ENCODE results near the gene CABP4. TPM values are rescaled to one million over a fixed set of nuclear protein-coding genes. Genes with fewer than 3 reads are reported as not detected.

Gene CABP4
- total RNA-seq, 2 experiments from 2014 or later = 0.27 to 0.28 TPM

DNA sequence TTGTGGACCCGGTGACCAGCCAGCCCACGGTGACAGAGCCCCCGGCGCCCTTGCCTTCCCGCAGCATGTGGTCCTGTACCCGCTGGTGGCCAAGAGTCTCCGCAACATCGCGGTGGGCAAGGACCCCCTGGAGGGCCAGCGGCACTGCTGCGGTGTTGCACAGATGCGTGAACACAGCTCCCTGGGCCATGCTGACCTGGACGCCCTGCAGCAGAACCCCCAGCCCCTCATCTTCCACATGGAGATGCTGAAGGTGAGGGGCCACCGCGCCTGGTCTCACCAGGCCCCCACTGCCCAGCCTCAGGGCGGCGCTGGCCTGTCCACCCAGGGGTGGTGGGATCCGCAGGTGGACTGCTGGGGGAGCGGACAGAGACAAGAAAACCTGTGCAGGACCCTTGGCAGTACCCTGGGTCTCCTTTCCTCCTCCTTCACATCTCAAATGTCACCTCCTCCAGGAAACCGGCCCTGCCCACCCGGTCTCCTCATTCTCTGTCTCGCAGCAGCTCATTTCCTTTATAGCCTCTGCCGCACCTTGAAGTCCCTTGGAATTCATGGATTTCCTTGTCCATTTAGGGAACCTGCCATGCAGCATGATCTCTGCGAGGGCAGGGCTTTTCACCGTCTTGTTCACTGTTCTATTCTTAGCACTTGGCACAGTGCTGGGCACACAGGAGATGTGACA is 34.2 kb downstream of the CABP4 start:
- peaks cover 4% of the 10 kb centered on the region for H3K9me3 Mint-ChIP-seq
- DNase-seq = no peak
- H3K4me1 Mint-ChIP-seq = peaks cover 47% of the 10 kb centered on the region
- H3K27me3 Mint-ChIP-seq = no peaks in the 10 kb centered on the region
- H3K4me3 Mint-ChIP-seq = peak overlapping the region; percentile 7
- peaks cover 41% of the 10 kb centered on the region for H3K36me3 Mint-ChIP-seq
- H3K27ac Mint-ChIP-seq = peak overlapping the region; percentile 100

DNA sequence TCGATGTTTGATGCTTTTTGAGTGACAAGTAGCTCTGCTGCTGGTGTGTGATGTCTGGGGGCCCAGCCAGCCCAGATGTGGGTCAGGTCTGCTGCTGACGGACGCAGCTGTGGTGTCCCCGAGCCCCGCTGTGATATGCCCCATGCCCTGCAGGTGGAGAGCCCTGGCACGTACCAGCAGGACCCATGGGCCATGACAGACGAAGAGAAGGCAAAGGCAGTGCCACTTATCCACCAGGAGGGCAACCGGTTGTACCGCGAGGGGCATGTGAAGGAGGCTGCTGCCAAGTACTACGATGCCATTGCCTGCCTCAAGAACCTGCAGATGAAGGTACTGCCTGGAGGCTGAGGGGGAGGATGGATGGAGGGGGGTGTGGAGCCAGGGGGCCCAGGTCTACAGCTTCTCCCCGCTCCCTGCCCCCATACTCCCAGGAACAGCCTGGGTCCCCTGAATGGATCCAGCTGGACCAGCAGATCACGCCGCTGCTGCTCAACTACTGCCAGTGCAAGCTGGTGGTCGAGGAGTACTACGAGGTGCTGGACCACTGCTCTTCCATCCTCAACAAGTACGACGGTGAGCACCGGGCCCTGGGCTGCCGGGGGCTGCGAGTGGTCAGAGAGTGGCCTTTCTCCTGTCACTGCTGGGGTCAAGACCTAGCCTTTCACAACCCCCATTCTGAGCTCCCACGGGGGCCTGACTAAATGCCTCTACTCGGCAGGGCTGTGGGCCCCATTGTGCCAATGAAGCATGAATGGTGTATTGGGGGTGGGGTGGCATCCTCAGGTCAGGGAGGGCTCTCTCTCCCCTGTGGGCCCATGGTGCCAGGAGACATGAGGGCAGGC is 35.0 kb downstream of the CABP4 start:
- H3K4me3 Mint-ChIP-seq = no peak overlapping the region
- H3K9me3 Mint-ChIP-seq = peaks cover 4% of the 10 kb centered on the region
- peak overlapping the region; percentile 83 for H3K27ac Mint-ChIP-seq
- no peaks in the 10 kb centered on the region for H3K27me3 Mint-ChIP-seq
- H3K36me3 Mint-ChIP-seq = peaks cover 34% of the 10 kb centered on the region
- H3K4me1 Mint-ChIP-seq = peaks cover 39% of the 10 kb centered on the region
- no peak for DNase-seq

GRCh38 chr11:67490727-67491065 is 35.5 kb downstream of the CABP4 start:
- Mint-ChIP-seq H3K4me1 (peaks cover 37% of the 10 kb centered on the region), H3K27me3 (no peaks in the 10 kb centered on the region), H3K4me3 (no peak overlapping the region), H3K36me3 (peaks cover 33% of the 10 kb centered on the region), H3K27ac (peak overlapping the region; percentile 10), H3K9me3 (peaks cover 4% of the 10 kb centered on the region)
- DNase-seq = no peak

DNA sequence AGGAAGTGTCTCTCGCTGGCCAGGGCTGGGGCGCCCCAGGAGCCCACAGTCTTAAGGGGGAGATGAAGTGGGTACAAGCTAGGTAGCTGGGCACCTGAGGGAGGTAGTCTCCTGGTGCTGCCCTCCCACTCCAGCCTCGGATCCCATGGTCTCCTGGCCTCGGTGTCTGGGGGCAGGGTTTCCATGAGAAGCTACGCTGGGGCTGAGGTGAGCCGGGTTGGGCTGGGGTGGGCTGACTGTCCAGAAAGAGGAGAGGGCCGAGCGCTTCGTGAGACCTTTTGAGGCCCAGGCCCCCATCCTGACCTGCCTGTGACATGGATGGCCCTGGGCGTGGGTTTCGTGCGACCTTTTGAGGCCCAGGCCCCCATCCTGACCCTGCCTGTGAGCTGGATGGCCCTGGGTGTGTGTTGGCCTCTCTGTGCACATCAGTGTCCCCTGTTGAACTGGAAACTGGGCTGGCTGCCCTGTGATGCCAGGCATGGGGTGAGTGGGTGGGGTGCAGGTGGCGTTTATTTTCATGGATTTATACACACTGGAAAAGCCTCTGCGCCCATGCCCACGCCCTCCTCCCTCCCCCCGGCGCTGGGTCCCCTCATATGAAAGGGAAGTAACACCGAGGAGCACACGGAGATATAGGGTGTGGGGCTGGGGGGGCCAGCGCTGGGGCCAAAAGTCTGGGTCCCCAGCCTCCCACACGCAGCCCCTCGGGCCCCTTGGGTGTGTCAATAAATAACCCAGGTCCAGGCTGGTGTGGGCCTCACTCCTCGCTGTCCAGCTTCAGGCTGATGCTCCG is 36.3 kb downstream of the CABP4 start:
- peaks cover 26% of the 10 kb centered on the region for H3K36me3 Mint-ChIP-seq
- H3K4me1 Mint-ChIP-seq = peaks cover 29% of the 10 kb centered on the region
- DNase-seq = no peak
- peak overlapping the region; percentile 10 for H3K27ac Mint-ChIP-seq
- H3K9me3 Mint-ChIP-seq = peaks cover 2% of the 10 kb centered on the region
- H3K27me3 Mint-ChIP-seq = no peaks in the 10 kb centered on the region
- no peak overlapping the region for H3K4me3 Mint-ChIP-seq

DNA sequence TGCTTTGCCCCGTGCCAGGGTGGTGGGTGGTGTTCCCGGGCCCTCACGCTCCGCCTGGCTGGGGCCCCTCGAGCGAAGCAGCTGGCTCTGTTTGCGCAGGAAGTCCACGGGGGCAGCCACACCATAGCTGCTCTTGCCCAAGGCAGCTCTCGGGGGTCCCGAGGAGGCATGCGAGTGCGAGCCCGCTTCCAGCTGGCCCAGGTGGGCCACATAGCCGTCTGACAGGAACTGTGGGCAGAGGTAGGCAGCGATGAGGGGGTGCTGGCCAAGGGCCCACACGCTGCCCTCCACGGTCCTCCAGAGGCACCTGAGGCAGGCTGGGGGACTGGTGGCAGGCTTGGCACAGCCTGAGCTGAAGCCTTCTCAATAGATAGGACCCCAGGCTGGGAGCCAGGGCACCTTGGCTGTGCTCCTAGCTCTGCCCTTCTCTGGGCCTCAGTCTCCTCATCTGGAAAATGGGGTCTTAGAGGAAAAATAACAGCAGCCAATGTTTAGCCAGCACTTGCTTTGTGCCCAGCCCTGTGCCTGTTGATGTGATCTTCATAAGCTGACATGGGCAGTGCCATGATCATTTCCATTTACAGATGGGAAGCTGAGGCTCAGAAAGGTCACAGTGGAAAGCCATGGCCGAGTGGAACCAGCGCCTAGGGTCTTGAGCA is 37.0 kb downstream of the CABP4 start:
- DNase-seq = no peak
- H3K4me3 Mint-ChIP-seq = no peak overlapping the region
- no peak overlapping the region for H3K27ac Mint-ChIP-seq
- peaks cover 22% of the 10 kb centered on the region for H3K4me1 Mint-ChIP-seq
- peaks cover 2% of the 10 kb centered on the region for H3K9me3 Mint-ChIP-seq
- H3K36me3 Mint-ChIP-seq = peaks cover 19% of the 10 kb centered on the region
- no peaks in the 10 kb centered on the region for H3K27me3 Mint-ChIP-seq

DNA sequence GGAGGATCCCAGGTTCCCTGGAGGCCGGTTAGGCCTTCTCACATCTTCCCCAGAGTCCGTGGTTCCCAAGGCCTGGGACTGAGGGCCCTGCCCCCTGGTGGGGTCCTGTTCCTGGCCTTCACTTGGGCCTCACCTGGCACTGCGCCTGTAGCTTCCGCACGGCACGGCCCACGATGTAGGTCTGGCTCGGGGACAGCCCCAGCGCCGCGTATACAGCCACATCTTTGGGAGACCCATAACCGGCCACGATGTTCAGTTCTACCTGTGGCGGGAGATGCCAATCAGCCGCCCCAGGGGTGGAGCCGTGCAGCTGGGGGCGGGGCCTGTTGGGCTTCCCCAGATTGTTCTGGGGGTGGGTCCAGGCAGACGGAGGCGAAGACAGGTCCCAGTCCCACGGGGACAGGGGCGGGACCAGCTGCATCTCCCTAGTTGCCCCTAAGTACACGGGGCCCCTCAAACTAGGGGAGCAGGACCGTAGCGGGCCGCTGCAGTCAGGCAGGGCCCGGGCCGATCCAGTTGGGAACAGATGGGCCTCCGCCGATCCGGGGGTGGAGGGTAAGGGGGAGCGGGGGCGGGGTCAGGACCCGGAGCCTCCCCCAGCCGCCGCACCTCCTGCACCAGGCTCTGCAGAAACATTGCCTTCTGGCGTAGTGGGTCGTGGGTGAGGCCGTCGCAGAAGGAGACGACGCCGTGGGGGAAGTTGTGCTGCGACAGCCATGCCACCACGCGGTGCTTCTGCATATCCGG is 37.8 kb downstream of the CABP4 start:
- Mint-ChIP-seq H3K4me3 (no peak overlapping the region), H3K27ac (no peak overlapping the region), H3K4me1 (peaks cover 15% of the 10 kb centered on the region), H3K9me3 (no peaks in the 10 kb centered on the region), H3K36me3 (peaks cover 13% of the 10 kb centered on the region), H3K27me3 (no peaks in the 10 kb centered on the region)
- peak; percentile 42 for DNase-seq

DNA sequence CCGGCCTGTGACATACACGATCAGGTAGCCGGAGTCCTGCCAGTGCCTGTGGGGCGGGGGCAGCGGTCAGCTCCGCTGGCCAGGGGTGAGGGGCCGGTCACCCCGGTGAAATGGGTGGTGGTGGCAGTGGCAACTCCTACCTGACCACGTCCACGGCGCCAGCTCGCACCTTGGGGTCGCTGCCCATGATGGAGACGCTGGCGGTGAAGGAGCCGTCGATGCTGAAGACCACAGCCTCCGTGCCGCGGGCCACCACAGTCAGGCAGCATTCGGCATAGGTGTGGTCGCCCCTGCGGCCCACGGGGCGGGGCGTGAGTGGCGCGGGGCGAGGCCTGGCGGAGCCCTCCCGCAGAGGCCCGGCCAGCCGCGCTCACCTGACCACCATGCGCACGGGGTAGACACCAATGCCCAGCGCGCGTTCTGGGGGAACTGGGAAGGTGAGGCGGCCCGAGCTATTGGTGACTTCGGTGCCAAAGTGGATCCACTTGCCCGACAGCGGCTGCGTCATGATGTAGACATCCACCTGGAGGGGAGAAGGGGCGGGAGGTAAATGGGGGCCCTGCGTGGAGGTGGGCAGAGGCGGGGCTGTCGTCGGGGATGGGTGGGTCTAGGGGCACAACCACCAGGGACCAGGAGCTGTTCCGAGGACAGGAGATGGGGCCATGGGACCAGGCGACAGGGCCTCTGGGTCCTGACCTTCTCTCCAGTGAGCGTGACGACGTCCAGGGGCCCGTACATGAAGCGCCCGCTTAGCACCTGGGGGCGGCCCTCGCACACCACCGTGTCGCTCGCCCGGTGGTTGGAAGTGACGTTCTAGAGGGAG is 38.6 kb downstream of the CABP4 start:
- Mint-ChIP-seq H3K4me1 (peaks cover 7% of the 10 kb centered on the region), H3K4me3 (no peak overlapping the region), H3K27ac (no peak overlapping the region), H3K9me3 (no peaks in the 10 kb centered on the region), H3K36me3 (peaks cover 6% of the 10 kb centered on the region), H3K27me3 (no peaks in the 10 kb centered on the region)
- DNase-seq = no peak

- H3K27ac Mint-ChIP-seq = no peak overlapping the region
- H3K9me3 Mint-ChIP-seq = no peaks in the 10 kb centered on the region
- no peaks in the 10 kb centered on the region for H3K27me3 Mint-ChIP-seq
- DNase-seq = no peak
- H3K4me3 Mint-ChIP-seq = no peak overlapping the region
- peaks cover 3% of the 10 kb centered on the region for H3K4me1 Mint-ChIP-seq
- H3K36me3 Mint-ChIP-seq = peaks cover 6% of the 10 kb centered on the region
Measured at GRCh38 chr11:67494371-67495233, 39.4 kb downstream of the CABP4 start.

DNA sequence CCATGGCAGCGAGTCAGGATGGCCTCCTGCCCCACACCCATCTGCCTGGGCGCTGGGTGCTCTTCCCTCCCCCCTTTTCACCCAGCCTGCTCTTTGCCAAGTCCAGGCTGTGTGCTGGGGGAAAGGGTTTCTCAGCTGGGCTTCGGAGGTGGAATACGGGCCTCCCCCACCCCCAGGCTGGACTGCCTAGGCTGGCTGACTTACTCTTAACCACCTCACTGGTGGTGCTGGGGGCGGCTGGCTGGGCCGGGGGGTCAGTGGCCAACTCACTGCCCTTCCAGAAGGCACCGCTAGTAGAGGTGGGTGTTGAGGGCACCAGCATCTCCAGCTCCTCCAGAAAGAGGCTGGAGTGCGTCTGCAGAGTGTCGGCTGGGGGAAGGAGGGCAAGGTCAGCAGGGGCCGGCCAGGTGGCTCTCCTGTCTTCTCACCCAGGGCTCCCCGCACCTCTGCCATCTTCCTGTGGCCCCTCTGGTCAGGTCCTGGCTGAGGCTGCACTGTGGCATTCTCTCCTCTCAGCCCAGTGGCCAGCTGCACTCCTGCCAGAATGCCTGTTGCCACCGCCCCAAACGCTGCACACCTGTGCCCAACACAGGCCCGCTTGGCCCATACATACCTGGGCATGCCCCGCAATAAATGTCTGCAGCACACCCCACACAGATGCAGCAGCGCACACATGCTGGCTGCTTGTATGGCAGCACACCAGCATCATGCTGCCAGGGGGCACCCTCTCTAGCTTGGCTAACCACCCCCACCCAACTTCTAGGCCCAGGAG is 40.3 kb downstream of the CABP4 start:
- DNase-seq = no peak
- peaks cover under 1% of the 10 kb centered on the region for H3K4me1 Mint-ChIP-seq
- H3K36me3 Mint-ChIP-seq = peaks cover 3% of the 10 kb centered on the region
- no peaks in the 10 kb centered on the region for H3K27me3 Mint-ChIP-seq
- no peak overlapping the region for H3K27ac Mint-ChIP-seq
- no peaks in the 10 kb centered on the region for H3K9me3 Mint-ChIP-seq
- no peak overlapping the region for H3K4me3 Mint-ChIP-seq

GRCh38 chr11:67496113-67496512 is 41.0 kb downstream of the CABP4 start:
- no peak for DNase-seq
- H3K9me3 Mint-ChIP-seq = no peaks in the 10 kb centered on the region
- no peak overlapping the region for H3K27ac Mint-ChIP-seq
- peaks cover 10% of the 10 kb centered on the region for H3K36me3 Mint-ChIP-seq
- no peaks in the 10 kb centered on the region for H3K27me3 Mint-ChIP-seq
- peaks cover 7% of the 10 kb centered on the region for H3K4me1 Mint-ChIP-seq
- H3K4me3 Mint-ChIP-seq = no peak overlapping the region

GRCh38 chr11:67497656-67498291 is 42.6 kb downstream of the CABP4 start:
- H3K27me3 Mint-ChIP-seq = no peaks in the 10 kb centered on the region
- H3K4me1 Mint-ChIP-seq = peaks cover 14% of the 10 kb centered on the region
- no peak overlapping the region for H3K4me3 Mint-ChIP-seq
- peaks cover 14% of the 10 kb centered on the region for H3K36me3 Mint-ChIP-seq
- H3K9me3 Mint-ChIP-seq = no peaks in the 10 kb centered on the region
- no peak for DNase-seq
- no peak overlapping the region for H3K27ac Mint-ChIP-seq

- no peaks in the 10 kb centered on the region for H3K27me3 Mint-ChIP-seq
- no peaks in the 10 kb centered on the region for H3K9me3 Mint-ChIP-seq
- peaks cover 20% of the 10 kb centered on the region for H3K4me1 Mint-ChIP-seq
- no peak for DNase-seq
- no peak overlapping the region for H3K4me3 Mint-ChIP-seq
- no peak overlapping the region for H3K27ac Mint-ChIP-seq
- H3K36me3 Mint-ChIP-seq = peaks cover 17% of the 10 kb centered on the region
Measured at GRCh38 chr11:67498544-67498972, 43.4 kb downstream of the CABP4 start.

Measured in activated naive CD8-positive, alpha-beta T cell treated with anti-CD3 and anti-CD28 coated beads for 36 hours (primary cell).